ENCODE results near the gene ABCA1. TPM values are rescaled to one million over a fixed set of nuclear protein-coding genes. Genes with fewer than 3 reads are reported as not detected.

Gene ABCA1, protein sequence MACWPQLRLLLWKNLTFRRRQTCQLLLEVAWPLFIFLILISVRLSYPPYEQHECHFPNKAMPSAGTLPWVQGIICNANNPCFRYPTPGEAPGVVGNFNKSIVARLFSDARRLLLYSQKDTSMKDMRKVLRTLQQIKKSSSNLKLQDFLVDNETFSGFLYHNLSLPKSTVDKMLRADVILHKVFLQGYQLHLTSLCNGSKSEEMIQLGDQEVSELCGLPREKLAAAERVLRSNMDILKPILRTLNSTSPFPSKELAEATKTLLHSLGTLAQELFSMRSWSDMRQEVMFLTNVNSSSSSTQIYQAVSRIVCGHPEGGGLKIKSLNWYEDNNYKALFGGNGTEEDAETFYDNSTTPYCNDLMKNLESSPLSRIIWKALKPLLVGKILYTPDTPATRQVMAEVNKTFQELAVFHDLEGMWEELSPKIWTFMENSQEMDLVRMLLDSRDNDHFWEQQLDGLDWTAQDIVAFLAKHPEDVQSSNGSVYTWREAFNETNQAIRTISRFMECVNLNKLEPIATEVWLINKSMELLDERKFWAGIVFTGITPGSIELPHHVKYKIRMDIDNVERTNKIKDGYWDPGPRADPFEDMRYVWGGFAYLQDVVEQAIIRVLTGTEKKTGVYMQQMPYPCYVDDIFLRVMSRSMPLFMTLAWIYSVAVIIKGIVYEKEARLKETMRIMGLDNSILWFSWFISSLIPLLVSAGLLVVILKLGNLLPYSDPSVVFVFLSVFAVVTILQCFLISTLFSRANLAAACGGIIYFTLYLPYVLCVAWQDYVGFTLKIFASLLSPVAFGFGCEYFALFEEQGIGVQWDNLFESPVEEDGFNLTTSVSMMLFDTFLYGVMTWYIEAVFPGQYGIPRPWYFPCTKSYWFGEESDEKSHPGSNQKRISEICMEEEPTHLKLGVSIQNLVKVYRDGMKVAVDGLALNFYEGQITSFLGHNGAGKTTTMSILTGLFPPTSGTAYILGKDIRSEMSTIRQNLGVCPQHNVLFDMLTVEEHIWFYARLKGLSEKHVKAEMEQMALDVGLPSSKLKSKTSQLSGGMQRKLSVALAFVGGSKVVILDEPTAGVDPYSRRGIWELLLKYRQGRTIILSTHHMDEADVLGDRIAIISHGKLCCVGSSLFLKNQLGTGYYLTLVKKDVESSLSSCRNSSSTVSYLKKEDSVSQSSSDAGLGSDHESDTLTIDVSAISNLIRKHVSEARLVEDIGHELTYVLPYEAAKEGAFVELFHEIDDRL (N-terminal part only)
- total RNA-seq (ENCODE audit: low replicate concordance) = 79.8 and 223 TPM in 2 replicates

DNA sequence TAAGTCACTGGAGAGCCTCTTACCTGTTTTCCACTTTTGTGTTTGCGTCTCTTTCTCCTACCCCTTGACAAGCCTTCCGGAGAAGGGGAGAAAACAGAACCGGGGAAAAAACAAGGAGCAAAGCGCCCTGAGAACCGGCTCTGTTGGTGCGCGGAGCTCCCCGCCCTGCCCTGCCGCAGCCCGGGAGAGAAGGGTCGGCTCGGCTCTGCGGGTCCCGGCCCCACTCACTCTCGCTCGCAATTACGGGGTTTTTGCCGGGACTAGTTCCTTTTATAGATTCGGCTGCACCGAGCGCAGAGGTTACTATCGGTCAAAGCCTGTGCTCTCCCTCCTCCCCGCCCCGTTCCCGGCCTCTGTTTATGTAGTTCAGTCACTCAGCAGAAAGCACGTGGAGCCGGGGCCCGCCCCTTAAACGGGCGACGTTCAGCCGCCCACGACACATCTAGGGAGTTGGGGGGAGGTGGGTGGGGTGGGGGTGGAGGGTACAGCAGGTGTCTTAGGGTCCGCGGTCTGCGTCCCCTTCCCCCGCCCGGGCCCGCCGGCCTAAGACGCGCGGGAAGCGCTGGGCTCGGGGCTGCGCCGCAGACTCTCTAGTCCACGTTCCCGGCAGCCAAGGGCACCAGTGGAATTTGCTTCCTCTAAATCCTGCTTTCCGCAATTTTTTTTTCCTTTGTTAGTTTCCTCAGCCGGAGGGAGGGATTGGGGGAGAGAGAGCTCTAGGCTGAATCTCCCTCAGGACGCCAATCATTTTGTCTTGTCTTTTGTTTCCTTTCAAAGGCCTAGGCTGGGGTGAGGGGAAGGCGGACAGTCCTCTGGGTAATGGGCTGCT, at the start of gene ABCA1:
Gene ABCA1, minus strand, starts transcription at position 244 of the 829 bp plus-strand sequence. CDS start 24,476 bp downstream, outside the sequence.

DNA sequence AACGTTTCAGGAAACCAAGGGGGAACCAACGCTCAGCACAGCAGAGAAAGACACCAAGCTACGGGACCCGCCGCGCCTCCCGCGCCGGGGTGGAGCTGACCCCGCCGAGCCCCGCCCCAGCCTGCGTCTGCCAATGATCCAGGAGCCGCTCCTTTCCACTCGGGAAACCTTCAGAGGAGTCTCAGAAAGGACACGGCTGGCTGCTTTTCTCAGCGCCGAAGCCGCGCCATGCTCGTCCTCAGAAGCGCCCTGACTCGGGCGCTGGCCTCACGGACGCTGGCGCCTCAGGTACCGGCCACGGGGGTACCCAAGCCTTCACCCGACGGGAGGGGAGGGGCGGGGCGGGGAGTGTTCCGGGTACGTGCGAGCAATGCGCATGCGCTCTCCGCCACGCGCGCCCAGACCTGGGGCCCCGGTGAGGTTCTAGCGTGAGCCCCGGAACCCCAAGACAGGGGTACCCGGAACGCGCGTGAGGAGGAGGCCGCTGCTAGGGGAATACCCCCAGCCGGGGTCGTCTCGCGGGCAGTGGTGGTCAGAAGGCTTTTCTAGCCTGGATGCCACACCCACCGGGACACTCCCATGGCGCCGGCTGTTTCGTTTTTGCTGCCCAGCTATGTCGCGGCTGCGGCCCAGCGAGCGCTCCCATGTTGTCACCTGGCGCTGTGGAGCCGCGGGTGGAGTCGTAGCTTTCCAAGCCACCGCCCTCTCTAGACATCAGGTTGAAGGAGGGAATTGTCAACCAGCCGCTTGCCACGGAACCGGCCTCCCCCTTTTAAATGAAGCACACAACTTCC, 180.2 kb downstream of the ABCA1 start, which contains the start of gene NIPSNAP3A:
Gene NIPSNAP3A, plus strand, starts transcription at position 119 of the 794 bp plus-strand sequence. Its CDS starts 110 bp downstream, at position 229.

Other genes starting within 250 kb of the ABCA1 start
- not detected in 2 replicates for gene OR13D1, start 233.6 kb downstream of the ABCA1 start, total RNA-seq (ENCODE audit: low replicate concordance)
- 8.5 and 67.3 TPM in 2 replicates for gene NIPSNAP3A, start 180.5 kb downstream of the ABCA1 start, total RNA-seq (ENCODE audit: low replicate concordance)
- 0.35 and 1.4 TPM in 2 replicates for gene NIPSNAP3B, start 164.0 kb downstream of the ABCA1 start, total RNA-seq (ENCODE audit: low replicate concordance)

Measured in smooth muscle cell of the coronary artery (primary cell).